GM23338 (cell line): ENCODE data around the gene CLTRN. TPM values are rescaled to one million over a fixed set of nuclear protein-coding genes. Genes with fewer than 3 reads are reported as not detected.

ENCODE experiments used
- ATAC-seq: fragments of 200-7000 bp; cut with Tn5 transposase; 3 replicates; pipeline ENCODE4 v1.9.1; 2020
- DNase-seq: peaks from one replicate; pipeline ENCODE4 v3.0.0-alpha.2; 2015; ENCODE audit warnings: low spot score
- H2AFZ ChIP-seq: fragments of 200-600 bp; sonication (generic); 2 replicates; pipeline ENCODE4 v1.8.0; 2016; ENCODE audit warnings: antibody characterized with exemption, mild to moderate bottlenecking, moderate library complexity
- H3F3A ChIP-seq: fragments of 200-600 bp; sonication (generic); replicated peaks from 2 replicates; pipeline ENCODE4 v1.8.0; 2017; ENCODE audit warnings: antibody characterized with exemption, mixed run types, low read depth
- H3K27ac ChIP-seq: fragments of 200-600 bp; sonication (generic); 2 replicates; pipeline ENCODE4 v1.6.1; 2016; ENCODE audit warnings: low read depth
- H3K27me3 ChIP-seq: fragments of 200-600 bp; sonication (generic); 2 replicates; pipeline ENCODE4 v1.8.0; 2016; ENCODE audit warnings: mild to moderate bottlenecking, mixed run types, moderate library complexity; ENCODE audit not compliant: insufficient read depth
- H3K36me3 ChIP-seq: fragments of 200-600 bp; sonication (generic); 2 replicates; pipeline ENCODE4 v1.8.0; 2016; ENCODE audit warnings: mild to moderate bottlenecking; ENCODE audit not compliant: insufficient read depth
- H3K4me1 ChIP-seq: fragments of 200-600 bp; sonication (generic); 2 replicates; pipeline ENCODE4 v1.8.0; 2016; ENCODE audit warnings: mild to moderate bottlenecking, moderate library complexity; ENCODE audit not compliant: insufficient read depth
- H3K4me2 ChIP-seq: fragments of 200-600 bp; sonication (generic); 2 replicates; pipeline ENCODE4 v1.7.1; 2017; ENCODE audit warnings: mixed run types
- H3K4me3 ChIP-seq: fragments of 200-600 bp; sonication (generic); 2 replicates; pipeline ENCODE4 v1.6.1; 2016; ENCODE audit warnings: mixed run types
- H3K79me2 ChIP-seq: fragments of 200-600 bp; sonication (generic); replicated peaks from 2 replicates; pipeline ENCODE4 v1.8.0; 2017; ENCODE audit warnings: mild to moderate bottlenecking; ENCODE audit not compliant: insufficient read depth
- H3K9me2 ChIP-seq: fragments of 200-600 bp; sonication (generic); 2 replicates; pipeline ENCODE4 v1.8.0; 2017; ENCODE audit not compliant: insufficient read depth
- H4K20me1 ChIP-seq: fragments of 200-600 bp; sonication (generic); replicated peaks from 2 replicates; pipeline ENCODE4 v1.8.0; 2017; ENCODE audit warnings: mild to moderate bottlenecking; ENCODE audit not compliant: insufficient read depth
- H3K27ac Mint-ChIP-seq: 2 replicates; pipeline ENCODE4 v1.8.0; 2020; ENCODE audit warnings: inconsistent platforms, mild to moderate bottlenecking, moderate library complexity, mixed read lengths
- H3K27me3 Mint-ChIP-seq: 3 replicates; pipeline ENCODE4 v1.8.0; 2022; ENCODE audit warnings: low read depth, mild to moderate bottlenecking, moderate library complexity, mixed read lengths, inconsistent platforms; ENCODE audit not compliant: insufficient read depth, poor library complexity
- H3K36me3 Mint-ChIP-seq: 3 replicates; pipeline ENCODE4 v1.8.0; 2021; ENCODE audit warnings: low read depth, mild to moderate bottlenecking, inconsistent platforms, moderate library complexity, mixed read lengths
- H3K4me1 Mint-ChIP-seq: 3 replicates; pipeline ENCODE4 v1.8.0; 2020; ENCODE audit warnings: mild to moderate bottlenecking, inconsistent platforms, mixed read lengths
- H3K4me3 Mint-ChIP-seq: 3 replicates; pipeline ENCODE4 v1.8.0; 2021; ENCODE audit warnings: moderate library complexity, mild to moderate bottlenecking, inconsistent platforms, mixed read lengths
- H3K9me3 Mint-ChIP-seq: 3 replicates; pipeline ENCODE4 v1.8.0; 2020; ENCODE audit warnings: moderate library complexity, mild to moderate bottlenecking, inconsistent platforms, mixed read lengths
- CREB1 ChIP-seq: fragments of 250-450 bp; sonication (Bioruptor Pico); IDR thresholded peaks from 2 replicates; pipeline ENCODE4 v1.5.0; 2020; ENCODE audit warnings: low read depth, mild to moderate bottlenecking, moderate library complexity
- EZH2 ChIP-seq: fragments of 200-600 bp; sonication (generic); IDR thresholded peaks from one replicate; pipeline ENCODE4 v1.8.0; 2017; ENCODE audit warnings: antibody characterized with exemption, mild to moderate bottlenecking, low read depth; ENCODE audit not compliant: unreplicated experiment
- EZH2phosphoT487 ChIP-seq: fragments of 200-600 bp; sonication (generic); IDR thresholded peaks from one replicate; pipeline ENCODE4 v1.8.1; 2018; ENCODE audit warnings: antibody characterized with exemption; ENCODE audit not compliant: unreplicated experiment
- JUNB ChIP-seq: IDR thresholded peaks from one replicate; pipeline ENCODE4 v1.6.1; 2016; ENCODE audit warnings: antibody characterized with exemption; ENCODE audit not compliant: unreplicated experiment
- NANOG ChIP-seq: IDR thresholded peaks from 2 replicates; pipeline ENCODE4 v1.6.1; 2016; ENCODE audit warnings: antibody characterized with exemption, borderline replicate concordance
- POLR2AphosphoS5 ChIP-seq: IDR thresholded peaks from 2 replicates; pipeline ENCODE4 v1.6.1; 2016; ENCODE audit warnings: antibody characterized with exemption, low read depth
- STAT1 ChIP-seq: IDR thresholded peaks from one replicate; pipeline ENCODE4 v1.6.1; 2016; ENCODE audit warnings: antibody characterized with exemption; ENCODE audit not compliant: unreplicated experiment
- ZNF114 ChIP-seq: fragments of 250-450 bp; sonication (Bioruptor Pico); IDR thresholded peaks from 2 replicates; pipeline ENCODE4 v1.5.0; 2020; ENCODE audit warnings: mild to moderate bottlenecking, moderate library complexity
- ZNF331 ChIP-seq: fragments of 250-450 bp; sonication (Bioruptor Pico); IDR thresholded peaks from 2 replicates; pipeline ENCODE4 v1.5.0; 2020; ENCODE audit warnings: low read depth, mild to moderate bottlenecking, moderate library complexity
- polyA plus RNA-seq: library from polyadenylated mRNA; unstranded; fragments of >200 nt; fragmentation: Nextera tagmentation; extraction: Ambion mirVana; gene quantifications from 2 replicates; pipeline ENCODE4 v1.2.1, GENCODE V29; 2016
- total RNA-seq: library from RNA; depleted of rRNA; stranded (reverse); fragments of >200 nt; shearing (Covaris generic); gene quantifications from 2 replicates; pipeline ENCODE4 v1.2.3, GENCODE V29; 2014
- TF ChIP-seq, protein P1 (sequence below): fragments of 250-450 bp; sonication (Bioruptor Pico); IDR thresholded peaks from 2 replicates; pipeline ENCODE4 v1.5.0; 2020; ENCODE audit warnings: mild to moderate bottlenecking, moderate library complexity
- TF ChIP-seq, protein P2 (sequence below), 2 experiments: fragments of 200-600 bp in 1 of 2; sonication (generic) in 1 of 2; conservative IDR thresholded peaks; 2 replicates each; pipeline versions ENCODE4 v1.5.1 to v1.6.1; 2016 to 2017; ENCODE audit warnings: antibody characterized with exemption in 2 of 2, low read depth in 2 of 2, mild to moderate bottlenecking in 2 of 2, moderate library complexity in 1 of 2
- TF ChIP-seq, protein P3 (sequence below): IDR thresholded peaks from 2 replicates; pipeline ENCODE4 v1.6.1; 2016; ENCODE audit warnings: antibody characterized with exemption
- TF ChIP-seq, protein P4 (sequence below): IDR thresholded peaks from one replicate; pipeline ENCODE4 v1.6.1; 2018; ENCODE audit warnings: antibody characterized with exemption; ENCODE audit not compliant: unreplicated experiment

CLTRN gene
- total and polyA plus RNA-seq, 2 experiments from 2014 or later = 1.7 to 2.7 TPM

DNA sequence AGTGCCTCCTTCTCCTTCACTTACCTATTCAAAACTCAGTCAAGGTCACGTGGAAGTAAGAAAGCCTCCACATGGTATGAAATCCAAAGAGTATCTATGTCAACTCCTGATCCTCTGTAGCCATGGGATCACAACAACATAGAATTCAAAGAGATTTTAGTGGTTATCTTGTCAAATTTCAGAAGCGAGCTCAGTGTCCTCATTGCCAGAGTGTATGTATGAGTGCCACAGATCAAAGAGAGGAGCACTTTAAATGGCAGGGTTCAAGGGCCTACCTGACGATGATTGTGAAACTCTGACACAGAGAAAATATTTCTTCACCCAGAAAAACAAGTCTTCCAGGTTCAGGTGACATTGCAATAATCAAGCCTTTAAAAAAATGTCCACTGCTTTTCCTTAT is 62.7 kb downstream of the CLTRN start:
- H3K4me3 Mint-ChIP-seq = no peak overlapping the region
- ATAC-seq = no peak

More for the DNA sequence above, 62.7 kb downstream of the CLTRN start:
- Histone ChIP-seq H3K4me2 (no peak overlapping the region), H4K20me1 (no peaks in the 10 kb centered on the region), H3K36me3 (no peaks in the 10 kb centered on the region), H3K27ac (no peak overlapping the region), H3F3A (no peaks in the 10 kb centered on the region), H3K4me3 (no peak overlapping the region), H3K4me1 (no peaks in the 10 kb centered on the region), H3K9me2 (no peaks in the 10 kb centered on the region), H3K27me3 (no peaks in the 10 kb centered on the region), H3K79me2 (no peaks in the 10 kb centered on the region), H2AFZ (no peak overlapping the region)
- Mint-ChIP-seq H3K4me1 (peaks cover 1% of the 10 kb centered on the region; the same call in 2 of the 3 replicates), H3K9me3 (no peaks in the 10 kb centered on the region), H3K36me3 (no peaks in the 10 kb centered on the region), H3K27me3 (peaks cover 4% of the 10 kb centered on the region), H3K27ac (no peak overlapping the region)
- TF ChIP-seq, protein P1, sequence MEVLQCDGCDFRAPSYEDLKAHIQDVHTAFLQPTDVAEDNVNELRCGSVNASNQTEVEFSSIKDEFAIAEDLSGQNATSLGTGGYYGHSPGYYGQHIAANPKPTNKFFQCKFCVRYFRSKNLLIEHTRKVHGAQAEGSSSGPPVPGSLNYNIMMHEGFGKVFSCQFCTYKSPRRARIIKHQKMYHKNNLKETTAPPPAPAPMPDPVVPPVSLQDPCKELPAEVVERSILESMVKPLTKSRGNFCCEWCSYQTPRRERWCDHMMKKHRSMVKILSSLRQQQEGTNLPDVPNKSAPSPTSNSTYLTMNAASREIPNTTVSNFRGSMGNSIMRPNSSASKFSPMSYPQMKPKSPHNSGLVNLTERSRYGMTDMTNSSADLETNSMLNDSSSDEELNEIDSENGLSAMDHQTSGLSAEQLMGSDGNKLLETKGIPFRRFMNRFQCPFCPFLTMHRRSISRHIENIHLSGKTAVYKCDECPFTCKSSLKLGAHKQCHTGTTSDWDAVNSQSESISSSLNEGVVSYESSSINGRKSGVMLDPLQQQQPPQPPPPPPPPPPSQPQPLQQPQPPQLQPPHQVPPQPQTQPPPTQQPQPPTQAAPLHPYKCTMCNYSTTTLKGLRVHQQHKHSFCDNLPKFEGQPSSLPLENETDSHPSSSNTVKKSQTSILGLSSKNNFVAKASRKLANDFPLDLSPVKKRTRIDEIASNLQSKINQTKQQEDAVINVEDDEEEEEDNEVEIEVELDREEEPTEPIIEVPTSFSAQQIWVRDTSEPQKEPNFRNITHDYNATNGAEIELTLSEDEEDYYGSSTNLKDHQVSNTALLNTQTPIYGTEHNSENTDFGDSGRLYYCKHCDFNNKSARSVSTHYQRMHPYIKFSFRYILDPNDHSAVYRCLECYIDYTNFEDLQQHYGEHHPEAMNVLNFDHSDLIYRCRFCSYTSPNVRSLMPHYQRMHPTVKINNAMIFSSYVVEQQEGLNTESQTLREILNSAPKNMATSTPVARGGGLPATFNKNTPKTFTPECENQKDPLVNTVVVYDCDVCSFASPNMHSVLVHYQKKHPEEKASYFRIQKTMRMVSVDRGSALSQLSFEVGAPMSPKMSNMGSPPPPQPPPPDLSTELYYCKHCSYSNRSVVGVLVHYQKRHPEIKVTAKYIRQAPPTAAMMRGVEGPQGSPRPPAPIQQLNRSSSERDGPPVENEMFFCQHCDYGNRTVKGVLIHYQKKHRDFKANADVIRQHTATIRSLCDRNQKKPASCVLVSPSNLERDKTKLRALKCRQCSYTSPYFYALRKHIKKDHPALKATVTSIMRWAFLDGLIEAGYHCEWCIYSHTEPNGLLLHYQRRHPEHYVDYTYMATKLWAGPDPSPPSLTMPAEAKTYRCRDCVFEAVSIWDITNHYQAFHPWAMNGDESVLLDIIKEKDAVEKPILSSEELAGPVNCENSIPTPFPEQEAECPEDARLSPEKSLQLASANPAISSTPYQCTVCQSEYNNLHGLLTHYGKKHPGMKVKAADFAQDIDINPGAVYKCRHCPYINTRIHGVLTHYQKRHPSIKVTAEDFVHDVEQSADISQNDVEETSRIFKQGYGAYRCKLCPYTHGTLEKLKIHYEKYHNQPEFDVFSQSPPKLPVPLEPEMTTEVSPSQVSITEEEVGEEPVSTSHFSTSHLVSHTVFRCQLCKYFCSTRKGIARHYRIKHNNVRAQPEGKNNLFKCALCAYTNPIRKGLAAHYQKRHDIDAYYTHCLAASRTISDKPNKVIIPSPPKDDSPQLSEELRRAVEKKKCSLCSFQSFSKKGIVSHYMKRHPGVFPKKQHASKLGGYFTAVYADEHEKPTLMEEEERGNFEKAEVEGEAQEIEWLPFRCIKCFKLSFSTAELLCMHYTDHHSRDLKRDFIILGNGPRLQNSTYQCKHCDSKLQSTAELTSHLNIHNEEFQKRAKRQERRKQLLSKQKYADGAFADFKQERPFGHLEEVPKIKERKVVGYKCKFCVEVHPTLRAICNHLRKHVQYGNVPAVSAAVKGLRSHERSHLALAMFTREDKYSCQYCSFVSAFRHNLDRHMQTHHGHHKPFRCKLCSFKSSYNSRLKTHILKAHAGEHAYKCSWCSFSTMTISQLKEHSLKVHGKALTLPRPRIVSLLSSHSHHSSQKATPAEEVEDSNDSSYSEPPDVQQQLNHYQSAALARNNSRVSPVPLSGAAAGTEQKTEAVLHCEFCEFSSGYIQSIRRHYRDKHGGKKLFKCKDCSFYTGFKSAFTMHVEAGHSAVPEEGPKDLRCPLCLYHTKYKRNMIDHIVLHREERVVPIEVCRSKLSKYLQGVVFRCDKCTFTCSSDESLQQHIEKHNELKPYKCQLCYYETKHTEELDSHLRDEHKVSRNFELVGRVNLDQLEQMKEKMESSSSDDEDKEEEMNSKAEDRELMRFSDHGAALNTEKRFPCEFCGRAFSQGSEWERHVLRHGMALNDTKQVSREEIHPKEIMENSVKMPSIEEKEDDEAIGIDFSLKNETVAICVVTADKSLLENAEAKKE (CRISPR knock-in tag) = no peak
- TF ChIP-seq, protein P2, sequence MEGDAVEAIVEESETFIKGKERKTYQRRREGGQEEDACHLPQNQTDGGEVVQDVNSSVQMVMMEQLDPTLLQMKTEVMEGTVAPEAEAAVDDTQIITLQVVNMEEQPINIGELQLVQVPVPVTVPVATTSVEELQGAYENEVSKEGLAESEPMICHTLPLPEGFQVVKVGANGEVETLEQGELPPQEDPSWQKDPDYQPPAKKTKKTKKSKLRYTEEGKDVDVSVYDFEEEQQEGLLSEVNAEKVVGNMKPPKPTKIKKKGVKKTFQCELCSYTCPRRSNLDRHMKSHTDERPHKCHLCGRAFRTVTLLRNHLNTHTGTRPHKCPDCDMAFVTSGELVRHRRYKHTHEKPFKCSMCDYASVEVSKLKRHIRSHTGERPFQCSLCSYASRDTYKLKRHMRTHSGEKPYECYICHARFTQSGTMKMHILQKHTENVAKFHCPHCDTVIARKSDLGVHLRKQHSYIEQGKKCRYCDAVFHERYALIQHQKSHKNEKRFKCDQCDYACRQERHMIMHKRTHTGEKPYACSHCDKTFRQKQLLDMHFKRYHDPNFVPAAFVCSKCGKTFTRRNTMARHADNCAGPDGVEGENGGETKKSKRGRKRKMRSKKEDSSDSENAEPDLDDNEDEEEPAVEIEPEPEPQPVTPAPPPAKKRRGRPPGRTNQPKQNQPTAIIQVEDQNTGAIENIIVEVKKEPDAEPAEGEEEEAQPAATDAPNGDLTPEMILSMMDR (conservative IDR thresholded peaks at IDR 0.05; ENCODE audit: low read depth in 2 of 2) = no peak
- TF ChIP-seq POLR2AphosphoS5 (no peak), CREB1 (no peak), ZNF331 (CRISPR knock-in tag) (no peak), ZNF114 (no peak), NANOG (no peak), JUNB (no peak), EZH2phosphoT487 (no peak), EZH2 (no peak), STAT1 (no peak)
- TF ChIP-seq, protein P3, sequence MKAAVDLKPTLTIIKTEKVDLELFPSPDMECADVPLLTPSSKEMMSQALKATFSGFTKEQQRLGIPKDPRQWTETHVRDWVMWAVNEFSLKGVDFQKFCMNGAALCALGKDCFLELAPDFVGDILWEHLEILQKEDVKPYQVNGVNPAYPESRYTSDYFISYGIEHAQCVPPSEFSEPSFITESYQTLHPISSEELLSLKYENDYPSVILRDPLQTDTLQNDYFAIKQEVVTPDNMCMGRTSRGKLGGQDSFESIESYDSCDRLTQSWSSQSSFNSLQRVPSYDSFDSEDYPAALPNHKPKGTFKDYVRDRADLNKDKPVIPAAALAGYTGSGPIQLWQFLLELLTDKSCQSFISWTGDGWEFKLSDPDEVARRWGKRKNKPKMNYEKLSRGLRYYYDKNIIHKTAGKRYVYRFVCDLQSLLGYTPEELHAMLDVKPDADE = no peak
- TF ChIP-seq, protein P4, sequence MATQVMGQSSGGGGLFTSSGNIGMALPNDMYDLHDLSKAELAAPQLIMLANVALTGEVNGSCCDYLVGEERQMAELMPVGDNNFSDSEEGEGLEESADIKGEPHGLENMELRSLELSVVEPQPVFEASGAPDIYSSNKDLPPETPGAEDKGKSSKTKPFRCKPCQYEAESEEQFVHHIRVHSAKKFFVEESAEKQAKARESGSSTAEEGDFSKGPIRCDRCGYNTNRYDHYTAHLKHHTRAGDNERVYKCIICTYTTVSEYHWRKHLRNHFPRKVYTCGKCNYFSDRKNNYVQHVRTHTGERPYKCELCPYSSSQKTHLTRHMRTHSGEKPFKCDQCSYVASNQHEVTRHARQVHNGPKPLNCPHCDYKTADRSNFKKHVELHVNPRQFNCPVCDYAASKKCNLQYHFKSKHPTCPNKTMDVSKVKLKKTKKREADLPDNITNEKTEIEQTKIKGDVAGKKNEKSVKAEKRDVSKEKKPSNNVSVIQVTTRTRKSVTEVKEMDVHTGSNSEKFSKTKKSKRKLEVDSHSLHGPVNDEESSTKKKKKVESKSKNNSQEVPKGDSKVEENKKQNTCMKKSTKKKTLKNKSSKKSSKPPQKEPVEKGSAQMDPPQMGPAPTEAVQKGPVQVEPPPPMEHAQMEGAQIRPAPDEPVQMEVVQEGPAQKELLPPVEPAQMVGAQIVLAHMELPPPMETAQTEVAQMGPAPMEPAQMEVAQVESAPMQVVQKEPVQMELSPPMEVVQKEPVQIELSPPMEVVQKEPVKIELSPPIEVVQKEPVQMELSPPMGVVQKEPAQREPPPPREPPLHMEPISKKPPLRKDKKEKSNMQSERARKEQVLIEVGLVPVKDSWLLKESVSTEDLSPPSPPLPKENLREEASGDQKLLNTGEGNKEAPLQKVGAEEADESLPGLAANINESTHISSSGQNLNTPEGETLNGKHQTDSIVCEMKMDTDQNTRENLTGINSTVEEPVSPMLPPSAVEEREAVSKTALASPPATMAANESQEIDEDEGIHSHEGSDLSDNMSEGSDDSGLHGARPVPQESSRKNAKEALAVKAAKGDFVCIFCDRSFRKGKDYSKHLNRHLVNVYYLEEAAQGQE = no peak
- DNase-seq = no peak
